ENCODE measurements around the gene PLXNA4. TPM values are rescaled to one million over a fixed set of nuclear protein-coding genes. Genes with fewer than 3 reads are reported as not detected.

The PLXNA4 gene
- total RNA-seq, 2 experiments from 2014 or later: 0.75 to 0.85 TPM

DNA sequence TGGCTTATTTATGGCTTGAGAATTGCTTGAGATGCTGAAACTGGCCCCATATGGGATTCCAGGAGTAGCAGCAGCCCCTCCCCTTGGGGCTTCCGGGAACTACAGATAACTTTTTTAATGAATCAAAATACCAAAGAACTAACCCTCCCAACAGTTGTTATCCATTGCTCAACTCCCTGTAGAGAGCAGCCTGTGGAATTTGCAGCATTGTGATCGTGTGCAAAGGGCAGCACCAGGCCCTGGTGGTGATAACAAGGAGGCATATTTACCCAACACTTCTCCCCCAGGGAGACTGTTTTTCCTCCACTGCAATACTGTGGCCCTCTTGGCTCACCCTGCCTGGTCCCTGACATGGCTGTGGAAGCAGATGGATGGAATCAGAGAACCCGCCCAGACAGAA is 196.2 kb downstream of the PLXNA4 start:
- TF ChIP-seq, protein P1, sequence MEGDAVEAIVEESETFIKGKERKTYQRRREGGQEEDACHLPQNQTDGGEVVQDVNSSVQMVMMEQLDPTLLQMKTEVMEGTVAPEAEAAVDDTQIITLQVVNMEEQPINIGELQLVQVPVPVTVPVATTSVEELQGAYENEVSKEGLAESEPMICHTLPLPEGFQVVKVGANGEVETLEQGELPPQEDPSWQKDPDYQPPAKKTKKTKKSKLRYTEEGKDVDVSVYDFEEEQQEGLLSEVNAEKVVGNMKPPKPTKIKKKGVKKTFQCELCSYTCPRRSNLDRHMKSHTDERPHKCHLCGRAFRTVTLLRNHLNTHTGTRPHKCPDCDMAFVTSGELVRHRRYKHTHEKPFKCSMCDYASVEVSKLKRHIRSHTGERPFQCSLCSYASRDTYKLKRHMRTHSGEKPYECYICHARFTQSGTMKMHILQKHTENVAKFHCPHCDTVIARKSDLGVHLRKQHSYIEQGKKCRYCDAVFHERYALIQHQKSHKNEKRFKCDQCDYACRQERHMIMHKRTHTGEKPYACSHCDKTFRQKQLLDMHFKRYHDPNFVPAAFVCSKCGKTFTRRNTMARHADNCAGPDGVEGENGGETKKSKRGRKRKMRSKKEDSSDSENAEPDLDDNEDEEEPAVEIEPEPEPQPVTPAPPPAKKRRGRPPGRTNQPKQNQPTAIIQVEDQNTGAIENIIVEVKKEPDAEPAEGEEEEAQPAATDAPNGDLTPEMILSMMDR (IDR thresholded peaks at IDR 0.05): no peak
- intact Hi-C loops (cut with DNase I, micrococcal nuclease): no loop called here
- ATAC-seq (ENCODE audit: poor library complexity) (no peak), DNase-seq (no peak)
- Mint-ChIP-seq H3K36me3 (ENCODE audit: low read depth) (no peaks in the 10 kb centered on the region), H3K9me3 (no peaks in the 10 kb centered on the region), H3K27ac (no peak overlapping the region), H3K4me3 (no peak overlapping the region), H3K4me1 (ENCODE audit: low read depth) (no peaks in the 10 kb centered on the region), H3K27me3 (peaks cover 6% of the 10 kb centered on the region)
- ChIA-PET POLR2A (no interaction called here), CTCF (no interaction called here)
- Histone ChIP-seq H3K36me3 (ENCODE audit: insufficient read depth, low read length) (no peaks in the 10 kb centered on the region), H3K27me3 (ENCODE audit: control insufficient read depth in 1 of 2, insufficient read depth in 2 of 2, low read length in 2 of 2) (peaks cover 0 to 8% of the 10 kb centered on the region in 2 experiments), H3K4me3 (ENCODE audit: low read length) (no peak overlapping the region), H3K27ac (ENCODE audit: low read depth in 1 of 2, low read length in 2 of 2) (no peak overlapping the region), H3K4me1 (ENCODE audit: insufficient read depth, low read length) (no peaks in the 10 kb centered on the region), H3K9me3 (ENCODE audit: control insufficient read depth in 1 of 2, insufficient read depth in 1 of 2, low read length in 2 of 2) (no peaks in the 10 kb centered on the region)

DNA sequence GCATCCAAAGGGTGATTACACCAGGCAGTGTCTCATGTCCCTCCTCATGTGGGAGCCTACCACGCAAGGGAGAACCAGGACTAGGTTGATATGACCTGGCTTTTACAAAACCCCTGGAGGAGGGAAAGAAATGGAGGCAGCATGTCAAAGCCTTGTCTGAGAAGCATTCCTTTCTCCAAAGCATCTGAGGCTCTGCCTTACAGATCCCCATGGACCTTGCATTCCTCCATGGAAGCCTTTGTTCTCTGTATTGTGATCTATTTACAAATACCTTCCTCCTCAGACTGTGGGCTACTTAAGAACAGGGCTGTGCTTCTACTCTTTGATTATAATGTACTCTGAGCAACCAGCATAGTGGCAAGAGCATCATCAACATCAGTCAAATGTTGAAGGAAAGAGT is 197.0 kb downstream of the PLXNA4 start:
- Mint-ChIP-seq H3K27me3 (peaks cover 6% of the 10 kb centered on the region), H3K9me3 (no peaks in the 10 kb centered on the region), H3K27ac (no peak overlapping the region), H3K36me3 (ENCODE audit: low read depth) (no peaks in the 10 kb centered on the region), H3K4me3 (no peak overlapping the region), H3K4me1 (ENCODE audit: low read depth) (no peaks in the 10 kb centered on the region)
- DNase-seq (no peak), ATAC-seq (ENCODE audit: poor library complexity) (no peak)
- H3K4me1 ChIP-seq (ENCODE audit: insufficient read depth, low read length): no peaks in the 10 kb centered on the region
- no peak overlapping the region for H3K27ac ChIP-seq (ENCODE audit: low read depth in 1 of 2, low read length in 2 of 2)
- TF ChIP-seq, protein P1 (IDR thresholded peaks at IDR 0.05): no peak
- H3K9me3 ChIP-seq (ENCODE audit: control insufficient read depth in 1 of 2, insufficient read depth in 1 of 2, low read length in 2 of 2): no peaks in the 10 kb centered on the region
- intact Hi-C loops (cut with DNase I, micrococcal nuclease): no loop called here
- ChIA-PET CTCF (no interaction called here), POLR2A (no interaction called here)
- no peak overlapping the region for H3K4me3 ChIP-seq (ENCODE audit: low read length)
- no peaks in the 10 kb centered on the region for H3K36me3 ChIP-seq (ENCODE audit: insufficient read depth, low read length)
- H3K27me3 ChIP-seq (ENCODE audit: control insufficient read depth in 1 of 2, insufficient read depth in 2 of 2, low read length in 2 of 2): peaks cover 0 to 8% of the 10 kb centered on the region in 2 experiments

DNA sequence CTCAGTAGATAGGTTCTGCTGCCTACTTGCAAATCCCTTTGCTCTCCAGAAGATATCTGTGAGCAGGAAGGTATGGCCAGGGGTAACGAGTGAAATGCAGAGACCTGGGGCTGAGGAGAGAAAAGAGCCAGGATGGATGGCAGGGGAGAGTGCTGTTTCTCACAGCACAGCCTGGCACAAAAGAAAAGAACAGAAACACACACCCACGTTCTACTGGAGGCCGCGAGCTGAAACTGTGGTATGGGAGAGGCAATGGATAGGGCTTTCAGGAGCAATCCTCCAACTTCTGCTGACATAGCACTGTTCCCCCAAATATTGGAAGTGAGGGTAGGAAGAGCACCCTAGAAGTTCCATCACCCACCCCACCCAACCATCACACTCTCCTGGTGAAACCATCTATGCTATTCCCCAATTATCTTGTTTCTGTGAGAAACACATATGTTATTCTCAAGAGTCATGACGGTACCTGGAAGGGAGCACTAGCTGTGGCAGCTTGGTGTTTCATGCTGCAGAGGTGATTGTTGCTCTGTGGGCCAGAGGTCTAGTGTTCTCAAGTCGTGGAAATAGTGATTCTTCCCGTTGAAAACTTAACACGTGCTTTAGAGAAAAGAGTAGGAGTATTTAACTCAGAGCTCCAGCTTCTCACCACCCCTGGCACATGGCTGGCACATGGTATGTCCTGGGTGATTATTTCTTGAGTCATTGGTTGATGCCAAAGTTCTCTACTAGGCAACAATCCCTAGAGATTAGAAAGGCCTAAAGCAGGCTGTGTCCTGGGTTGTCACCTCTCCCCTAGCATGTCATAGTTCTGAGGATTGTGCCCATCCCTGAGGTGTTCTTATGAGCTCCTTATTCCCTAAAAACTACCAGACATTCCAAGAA is 198.3 kb downstream of the PLXNA4 start:
- ChIA-PET CTCF (no interaction called here), POLR2A (no interaction called here)
- Histone ChIP-seq H3K36me3 (ENCODE audit: insufficient read depth, low read length) (no peaks in the 10 kb centered on the region), H3K4me3 (ENCODE audit: low read length) (no peak overlapping the region), H3K9me3 (ENCODE audit: control insufficient read depth in 1 of 2, insufficient read depth in 1 of 2, low read length in 2 of 2) (no peaks in the 10 kb centered on the region), H3K27me3 (ENCODE audit: control insufficient read depth in 1 of 2, insufficient read depth in 2 of 2, low read length in 2 of 2) (peaks cover 0 to 4% of the 10 kb centered on the region in 2 experiments), H3K27ac (ENCODE audit: low read depth in 1 of 2, low read length in 2 of 2) (no peak overlapping the region), H3K4me1 (ENCODE audit: insufficient read depth, low read length) (no peaks in the 10 kb centered on the region)
- Mint-ChIP-seq H3K4me1 (ENCODE audit: low read depth) (no peaks in the 10 kb centered on the region), H3K4me3 (no peak overlapping the region), H3K27me3 (peaks cover 6% of the 10 kb centered on the region), H3K36me3 (ENCODE audit: low read depth) (no peaks in the 10 kb centered on the region), H3K27ac (no peak overlapping the region), H3K9me3 (no peaks in the 10 kb centered on the region)
- DNase-seq: no peak
- no peak for ATAC-seq (ENCODE audit: poor library complexity)
- TF ChIP-seq, protein P1 (IDR thresholded peaks at IDR 0.05): no peak
- intact Hi-C loops (cut with DNase I, micrococcal nuclease): no loop called here

Measured in CD4-positive, alpha-beta T cell (primary cell).